Body of pancreas (tissue), 4 donors: ENCODE results near the gene MRRF.

ENCODE experiments used
- POLR2A ChIP-seq, 3 donors: fragments of 450-650 bp; IDR thresholded peaks; one replicate each; pipeline ENCODE4 v1.6.1; 2016; ENCODE audit warnings: antibody characterized with exemption in 3 of 3, mild to moderate bottlenecking in 2 of 3
- TF ChIP-seq, protein P1 (sequence below), 7 experiments: fragments of 450-650 bp in 4 of 7; fragments of 200-600 bp in 3 of 7; sonication (generic) in 3 of 7; IDR thresholded peaks; one replicate each; pipeline ENCODE4 v1.5.1; 2016 to 2019; ENCODE audit warnings: antibody characterized with exemption in 7 of 7

DNA sequence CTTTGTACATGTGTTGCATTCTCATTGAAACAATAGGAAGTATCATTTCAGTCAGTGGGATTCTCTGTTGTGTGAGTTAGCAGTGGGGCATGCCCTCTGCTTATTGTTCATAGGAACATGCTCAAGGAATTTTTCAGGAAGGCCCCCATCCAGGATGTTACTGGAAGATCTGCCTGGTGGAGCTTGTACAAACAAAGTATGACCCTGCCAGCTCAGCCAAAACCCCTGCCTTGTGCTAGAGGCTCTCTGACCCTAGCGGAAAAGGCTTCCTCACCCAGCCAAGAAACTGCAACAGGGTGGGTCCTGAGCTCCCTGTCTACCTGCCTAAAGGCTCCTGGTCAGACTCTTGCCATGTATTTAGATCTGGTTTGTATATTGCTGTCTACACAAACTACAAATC lies 43.2 kb downstream of the MRRF start:
- no peak for TF ChIP-seq POLR2A (IDR thresholded peaks at IDR 0.05)
- TF ChIP-seq, protein P1, sequence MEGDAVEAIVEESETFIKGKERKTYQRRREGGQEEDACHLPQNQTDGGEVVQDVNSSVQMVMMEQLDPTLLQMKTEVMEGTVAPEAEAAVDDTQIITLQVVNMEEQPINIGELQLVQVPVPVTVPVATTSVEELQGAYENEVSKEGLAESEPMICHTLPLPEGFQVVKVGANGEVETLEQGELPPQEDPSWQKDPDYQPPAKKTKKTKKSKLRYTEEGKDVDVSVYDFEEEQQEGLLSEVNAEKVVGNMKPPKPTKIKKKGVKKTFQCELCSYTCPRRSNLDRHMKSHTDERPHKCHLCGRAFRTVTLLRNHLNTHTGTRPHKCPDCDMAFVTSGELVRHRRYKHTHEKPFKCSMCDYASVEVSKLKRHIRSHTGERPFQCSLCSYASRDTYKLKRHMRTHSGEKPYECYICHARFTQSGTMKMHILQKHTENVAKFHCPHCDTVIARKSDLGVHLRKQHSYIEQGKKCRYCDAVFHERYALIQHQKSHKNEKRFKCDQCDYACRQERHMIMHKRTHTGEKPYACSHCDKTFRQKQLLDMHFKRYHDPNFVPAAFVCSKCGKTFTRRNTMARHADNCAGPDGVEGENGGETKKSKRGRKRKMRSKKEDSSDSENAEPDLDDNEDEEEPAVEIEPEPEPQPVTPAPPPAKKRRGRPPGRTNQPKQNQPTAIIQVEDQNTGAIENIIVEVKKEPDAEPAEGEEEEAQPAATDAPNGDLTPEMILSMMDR (IDR thresholded peaks at IDR 0.05) = no peak
